ENCODE measurements around the gene DHRSX. TPM values are rescaled to one million over a fixed set of nuclear protein-coding genes. Genes with fewer than 3 reads are reported as not detected.
"Not testable (repeated sequence)": the region's sequence is repeated elsewhere in the genome, so short reads cannot be mapped to it uniquely, and the experiment has no call there.

Gene DHRSX
- polyA plus RNA-seq, 1 donor from 2014 or later, result 15.7 TPM

DNA sequence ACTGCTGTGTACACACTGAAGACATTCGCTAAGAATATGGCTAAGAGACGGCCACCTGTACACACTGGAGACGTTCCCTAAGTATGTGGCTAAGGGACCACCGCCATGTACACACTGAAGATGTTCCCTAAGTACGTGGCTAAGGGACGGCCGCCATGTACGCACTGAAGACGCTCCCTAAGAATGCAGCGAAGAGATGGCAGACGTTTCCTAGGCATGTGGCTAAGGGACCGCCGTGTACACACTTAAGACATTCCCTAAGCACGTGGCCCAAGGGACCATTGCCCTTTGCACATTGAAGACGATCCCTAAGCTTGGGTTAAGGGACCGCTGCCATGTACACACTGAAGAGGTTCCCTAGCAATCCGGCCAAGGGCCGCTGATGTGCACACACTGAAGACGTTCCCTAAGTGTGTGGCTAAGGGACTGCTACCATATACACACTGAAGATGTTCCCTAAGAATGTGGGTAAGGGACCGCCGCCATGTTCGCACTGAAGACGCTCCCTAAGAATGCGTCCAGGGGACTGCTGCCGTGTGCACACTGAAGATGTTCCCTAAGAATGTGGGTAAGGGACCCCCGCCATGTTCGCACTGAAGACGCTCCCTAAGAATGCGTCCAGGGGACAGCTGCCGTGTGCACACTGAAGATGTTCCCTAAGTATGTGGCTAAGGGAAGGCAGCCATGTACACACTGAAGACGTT, 36.7 kb downstream of the DHRSX start:
- no peaks in the 10 kb centered on the region for H3K79me2 ChIP-seq (replicated peaks; ENCODE audit: insufficient read depth, low read length)
- no peak for TF ChIP-seq TAF1 (IDR thresholded peaks at IDR 0.05; ENCODE audit: low read depth)
- TF ChIP-seq, protein P1, sequence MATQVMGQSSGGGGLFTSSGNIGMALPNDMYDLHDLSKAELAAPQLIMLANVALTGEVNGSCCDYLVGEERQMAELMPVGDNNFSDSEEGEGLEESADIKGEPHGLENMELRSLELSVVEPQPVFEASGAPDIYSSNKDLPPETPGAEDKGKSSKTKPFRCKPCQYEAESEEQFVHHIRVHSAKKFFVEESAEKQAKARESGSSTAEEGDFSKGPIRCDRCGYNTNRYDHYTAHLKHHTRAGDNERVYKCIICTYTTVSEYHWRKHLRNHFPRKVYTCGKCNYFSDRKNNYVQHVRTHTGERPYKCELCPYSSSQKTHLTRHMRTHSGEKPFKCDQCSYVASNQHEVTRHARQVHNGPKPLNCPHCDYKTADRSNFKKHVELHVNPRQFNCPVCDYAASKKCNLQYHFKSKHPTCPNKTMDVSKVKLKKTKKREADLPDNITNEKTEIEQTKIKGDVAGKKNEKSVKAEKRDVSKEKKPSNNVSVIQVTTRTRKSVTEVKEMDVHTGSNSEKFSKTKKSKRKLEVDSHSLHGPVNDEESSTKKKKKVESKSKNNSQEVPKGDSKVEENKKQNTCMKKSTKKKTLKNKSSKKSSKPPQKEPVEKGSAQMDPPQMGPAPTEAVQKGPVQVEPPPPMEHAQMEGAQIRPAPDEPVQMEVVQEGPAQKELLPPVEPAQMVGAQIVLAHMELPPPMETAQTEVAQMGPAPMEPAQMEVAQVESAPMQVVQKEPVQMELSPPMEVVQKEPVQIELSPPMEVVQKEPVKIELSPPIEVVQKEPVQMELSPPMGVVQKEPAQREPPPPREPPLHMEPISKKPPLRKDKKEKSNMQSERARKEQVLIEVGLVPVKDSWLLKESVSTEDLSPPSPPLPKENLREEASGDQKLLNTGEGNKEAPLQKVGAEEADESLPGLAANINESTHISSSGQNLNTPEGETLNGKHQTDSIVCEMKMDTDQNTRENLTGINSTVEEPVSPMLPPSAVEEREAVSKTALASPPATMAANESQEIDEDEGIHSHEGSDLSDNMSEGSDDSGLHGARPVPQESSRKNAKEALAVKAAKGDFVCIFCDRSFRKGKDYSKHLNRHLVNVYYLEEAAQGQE (IDR thresholded peaks at IDR 0.05; ENCODE audit: borderline replicate concordance), result no peak
- no peak for TF ChIP-seq SMC3 (conservative IDR thresholded peaks at IDR 0.05; ENCODE audit: poor library complexity)
- TF ChIP-seq EP300 (conservative IDR thresholded peaks at IDR 0.05; ENCODE audit: poor library complexity, severe bottlenecking), result no peak
- TF ChIP-seq MXI1 (conservative IDR thresholded peaks at IDR 0.05; ENCODE audit: poor library complexity, severe bottlenecking), result no peak
- TF ChIP-seq, protein P2, sequence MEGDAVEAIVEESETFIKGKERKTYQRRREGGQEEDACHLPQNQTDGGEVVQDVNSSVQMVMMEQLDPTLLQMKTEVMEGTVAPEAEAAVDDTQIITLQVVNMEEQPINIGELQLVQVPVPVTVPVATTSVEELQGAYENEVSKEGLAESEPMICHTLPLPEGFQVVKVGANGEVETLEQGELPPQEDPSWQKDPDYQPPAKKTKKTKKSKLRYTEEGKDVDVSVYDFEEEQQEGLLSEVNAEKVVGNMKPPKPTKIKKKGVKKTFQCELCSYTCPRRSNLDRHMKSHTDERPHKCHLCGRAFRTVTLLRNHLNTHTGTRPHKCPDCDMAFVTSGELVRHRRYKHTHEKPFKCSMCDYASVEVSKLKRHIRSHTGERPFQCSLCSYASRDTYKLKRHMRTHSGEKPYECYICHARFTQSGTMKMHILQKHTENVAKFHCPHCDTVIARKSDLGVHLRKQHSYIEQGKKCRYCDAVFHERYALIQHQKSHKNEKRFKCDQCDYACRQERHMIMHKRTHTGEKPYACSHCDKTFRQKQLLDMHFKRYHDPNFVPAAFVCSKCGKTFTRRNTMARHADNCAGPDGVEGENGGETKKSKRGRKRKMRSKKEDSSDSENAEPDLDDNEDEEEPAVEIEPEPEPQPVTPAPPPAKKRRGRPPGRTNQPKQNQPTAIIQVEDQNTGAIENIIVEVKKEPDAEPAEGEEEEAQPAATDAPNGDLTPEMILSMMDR (IDR thresholded peaks at IDR 0.05; ENCODE audit: poor library complexity, severe bottlenecking), result no peak
- TF ChIP-seq RAD21 (conservative IDR thresholded peaks at IDR 0.05), result no peak
- no peak overlapping the region for H3K4me2 ChIP-seq (ENCODE audit: low read length)
- H4K20me1 ChIP-seq (ENCODE audit: insufficient read depth), result no peaks in the 10 kb centered on the region
- H3K9me2 ChIP-seq (ENCODE audit: insufficient read depth, low read length), result no peaks in the 10 kb centered on the region
- H3K4me3 ChIP-seq (ENCODE audit: low read length), result no peak overlapping the region
- H3F3A ChIP-seq (ENCODE audit: insufficient read depth, low read length, poor library complexity, severe bottlenecking), result no peaks in the 10 kb centered on the region
- H3K9ac ChIP-seq (ENCODE audit: low read length), result no peak overlapping the region
- peaks cover 4% of the 10 kb centered on the region for H3K36me3 ChIP-seq (ENCODE audit: insufficient read depth, low read length)
- no peak overlapping the region for H2AFZ ChIP-seq (ENCODE audit: low read depth, low read length)
- no peaks in the 10 kb centered on the region for H3K9me3 ChIP-seq (ENCODE audit: low read length)
- H3K27me3 ChIP-seq (ENCODE audit: insufficient read depth, low read depth, low read length), result no peaks in the 10 kb centered on the region
- H3K27ac ChIP-seq (ENCODE audit: low read length), result no peak overlapping the region

DNA sequence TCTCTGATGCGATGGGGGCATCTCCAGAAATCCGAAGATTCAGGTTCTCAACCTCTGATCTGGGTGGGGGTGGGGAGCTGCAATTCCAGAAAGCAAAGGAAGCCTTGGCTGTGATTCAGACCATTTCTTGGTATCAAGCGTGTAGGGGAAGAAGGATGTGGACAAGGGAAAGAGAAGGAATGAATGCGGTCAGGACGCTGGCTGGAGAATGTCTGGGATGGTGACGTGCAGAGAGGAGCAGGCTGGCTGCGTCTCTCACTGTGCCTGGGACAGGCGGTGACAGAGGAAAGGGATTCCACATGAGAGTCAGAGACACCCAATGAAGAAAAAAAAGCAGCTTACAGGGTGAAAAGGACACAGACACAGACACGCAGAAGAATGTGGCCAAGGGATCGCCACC, 37.3 kb downstream of the DHRSX start:
- not testable (repeated sequence) for H3K9me2 ChIP-seq (ENCODE audit: insufficient read depth, low read length); H2AFZ ChIP-seq (ENCODE audit: low read depth, low read length); H3K27me3 ChIP-seq (ENCODE audit: insufficient read depth, low read depth, low read length); H3K36me3 ChIP-seq (ENCODE audit: insufficient read depth, low read length); H3K9ac ChIP-seq (ENCODE audit: low read length); H3K4me2 ChIP-seq (ENCODE audit: low read length); H3F3A ChIP-seq (ENCODE audit: insufficient read depth, low read length, poor library complexity, severe bottlenecking); H3K79me2 ChIP-seq (replicated peaks; ENCODE audit: insufficient read depth, low read length); H4K20me1 ChIP-seq (ENCODE audit: insufficient read depth); H3K27ac ChIP-seq (ENCODE audit: low read length); H3K4me3 ChIP-seq (ENCODE audit: low read length); H3K9me3 ChIP-seq (ENCODE audit: low read length)

DNA sequence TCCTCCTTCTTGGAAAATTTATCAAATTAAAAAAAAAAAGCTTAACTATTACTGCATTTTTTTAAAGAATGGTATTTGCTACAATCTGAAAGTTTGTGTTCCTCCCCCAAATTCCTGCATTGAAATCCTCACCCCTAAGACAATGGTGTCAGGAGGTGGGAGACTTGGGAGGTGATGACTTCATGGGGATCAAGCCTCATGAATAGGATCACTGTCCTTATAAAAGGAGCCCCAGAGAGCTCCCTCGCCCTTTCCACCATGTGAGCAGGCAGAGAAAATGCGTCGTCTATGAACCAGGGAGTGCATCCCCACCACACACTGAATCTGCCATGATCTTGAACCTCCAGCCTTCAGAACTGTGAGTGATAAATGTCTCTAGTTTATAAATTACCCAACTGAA, 38.0 kb downstream of the DHRSX start:
- Histone ChIP-seq H3K4me3 (ENCODE audit: low read length) (no peak overlapping the region), H3K9me3 (ENCODE audit: low read length) (peaks cover 6% of the 10 kb centered on the region), H3K36me3 (ENCODE audit: insufficient read depth, low read length) (peaks cover 4% of the 10 kb centered on the region), H3K27me3 (ENCODE audit: insufficient read depth, low read depth, low read length) (no peaks in the 10 kb centered on the region), H3F3A (ENCODE audit: insufficient read depth, low read length, poor library complexity, severe bottlenecking) (no peaks in the 10 kb centered on the region), H3K27ac (ENCODE audit: low read length) (no peak overlapping the region), H4K20me1 (ENCODE audit: insufficient read depth) (no peaks in the 10 kb centered on the region), H3K4me2 (ENCODE audit: low read length) (no peak overlapping the region), H3K9ac (ENCODE audit: low read length) (no peak overlapping the region), H3K9me2 (ENCODE audit: insufficient read depth, low read length) (no peaks in the 10 kb centered on the region), H2AFZ (ENCODE audit: low read depth, low read length) (no peak overlapping the region), H3K79me2 (replicated peaks; ENCODE audit: insufficient read depth, low read length) (no peaks in the 10 kb centered on the region)
- TF ChIP-seq SMC3 (conservative IDR thresholded peaks at IDR 0.05; ENCODE audit: poor library complexity), result no peak
- no peak for TF ChIP-seq RAD21 (conservative IDR thresholded peaks at IDR 0.05)
- TF ChIP-seq MXI1 (conservative IDR thresholded peaks at IDR 0.05; ENCODE audit: poor library complexity, severe bottlenecking), result no peak
- no peak for TF ChIP-seq POLR2AphosphoS5 (IDR thresholded peaks at IDR 0.05)
- no peak for TF ChIP-seq TAF1 (IDR thresholded peaks at IDR 0.05; ENCODE audit: low read depth)
- TF ChIP-seq EP300 (conservative IDR thresholded peaks at IDR 0.05; ENCODE audit: poor library complexity, severe bottlenecking), result no peak
- TF ChIP-seq, protein P1 (IDR thresholded peaks at IDR 0.05; ENCODE audit: borderline replicate concordance), result no peak
- TF ChIP-seq EZH2 (IDR thresholded peaks at IDR 0.05; ENCODE audit: borderline replicate concordance, insufficient read depth, low read length, poor library complexity, severe bottlenecking), result no peak
- TF ChIP-seq, protein P2 (IDR thresholded peaks at IDR 0.05; ENCODE audit: poor library complexity, severe bottlenecking), result no peak

Measured in neural cell (in vitro differentiated cells).